ENCODE data around the gene EZH2.
A peak's percentile ranks its signal among the peaks of the same experiment; 100 is the strongest.

Gene EZH2

GRCh38 chr7:148901178-148901577, 17.1 kb upstream of the EZH2 start:
- DNase-seq (ENCODE audit: low spot score): no peak
- FAIRE-seq: no peak

GRCh38 chr7:148898845-148899484, 14.9 kb upstream of the EZH2 start:
- FAIRE-seq (no peak), DNase-seq (ENCODE audit: low spot score) (peak; percentile 1)

- DNase-seq (ENCODE audit: low spot score) (no peak), FAIRE-seq (no peak)
Measured at GRCh38 chr7:148894591-148894990, 10.5 kb upstream of the EZH2 start.

GRCh38 chr7:148893071-148893470, 9.0 kb upstream of the EZH2 start:
- FAIRE-seq: no peak

GRCh38 chr7:148888300-148888699, 4.2 kb upstream of the EZH2 start:
- DNase-seq (ENCODE audit: low spot score) (no peak), FAIRE-seq (no peak)

More at GRCh38 chr7:148893071-148893470, 9.0 kb upstream of the EZH2 start:
- DNase-seq (ENCODE audit: low spot score): no peak

GRCh38 chr7:148886844-148887243, 2.8 kb upstream of the EZH2 start:
- DNase-seq (ENCODE audit: low spot score) (no peak), FAIRE-seq (no peak)

- FAIRE-seq (no peak), DNase-seq (ENCODE audit: low spot score) (peak; percentile 85)
Measured at GRCh38 chr7:148884299-148885022, 370 bp upstream of the EZH2 start.

GRCh38 chr7:148883266-148884048, 634 bp downstream of the EZH2 start:
- no peak for FAIRE-seq
- DNase-seq (ENCODE audit: low spot score): no peak

- FAIRE-seq (no peak), DNase-seq (ENCODE audit: low spot score) (no peak)
Measured at GRCh38 chr7:148882841-148883265, 1.2 kb downstream of the EZH2 start.

- no peak for DNase-seq (ENCODE audit: low spot score)
- no peak for FAIRE-seq
Measured at GRCh38 chr7:148882192-148882591, 1.9 kb downstream of the EZH2 start.

- no peak for DNase-seq (ENCODE audit: low spot score)
- no peak for FAIRE-seq
Measured at GRCh38 chr7:148878317-148878716, 5.8 kb downstream of the EZH2 start.

- no peak for FAIRE-seq
Measured at GRCh38 chr7:148877517-148877916, 6.6 kb downstream of the EZH2 start.

GRCh38 chr7:148872188-148872587, 11.9 kb downstream of the EZH2 start:
- no peak for DNase-seq (ENCODE audit: low spot score)
- FAIRE-seq: no peak

More at GRCh38 chr7:148877517-148877916, 6.6 kb downstream of the EZH2 start:
- DNase-seq (ENCODE audit: low spot score): no peak

GRCh38 chr7:148871551-148871950, 12.5 kb downstream of the EZH2 start:
- FAIRE-seq (no peak), DNase-seq (ENCODE audit: low spot score) (no peak)

- no peak for FAIRE-seq
- DNase-seq (ENCODE audit: low spot score): no peak
Measured at GRCh38 chr7:148871030-148871429, 13.1 kb downstream of the EZH2 start.

GRCh38 chr7:148868378-148868674, 15.8 kb downstream of the EZH2 start:
- FAIRE-seq (no peak), DNase-seq (ENCODE audit: low spot score) (no peak)

- DNase-seq (ENCODE audit: low spot score): no peak
- FAIRE-seq: no peak
Measured at GRCh38 chr7:148867596-148868377, 16.3 kb downstream of the EZH2 start.

GRCh38 chr7:148866362-148866761, 17.7 kb downstream of the EZH2 start:
- DNase-seq (ENCODE audit: low spot score): no peak
- FAIRE-seq: peak; percentile 2

GRCh38 chr7:148865283-148865682, 18.8 kb downstream of the EZH2 start:
- DNase-seq (ENCODE audit: low spot score) (no peak), FAIRE-seq (no peak)

GRCh38 chr7:148863324-148863723, 20.8 kb downstream of the EZH2 start:
- no peak for FAIRE-seq
- no peak for DNase-seq (ENCODE audit: low spot score)

- no peak for DNase-seq (ENCODE audit: low spot score)
- no peak for FAIRE-seq
Measured at GRCh38 chr7:148862481-148862880, 21.6 kb downstream of the EZH2 start.

- FAIRE-seq: no peak
- DNase-seq (ENCODE audit: low spot score): no peak
Measured at GRCh38 chr7:148858489-148858888, 25.6 kb downstream of the EZH2 start.
